Tongue (tissue), 2 donors: ENCODE measurements around the gene EPG5. TPM values are rescaled to one million over a fixed set of nuclear protein-coding genes. Genes with fewer than 3 reads are reported as not detected.
A peak's percentile ranks its signal among the peaks of the same experiment; 100 is the strongest.
"Not testable (repeated sequence)": the region's sequence is repeated elsewhere in the genome, so short reads cannot be mapped to it uniquely, and the experiment has no call there.

Source experiments
- DNase-seq: peaks from one replicate; pipeline ENCODE4 v3.0.0-alpha.2; 2015
- total RNA-seq: library from RNA; depleted of rRNA; stranded (reverse); fragments of >200 nt; gene quantifications from one replicate; pipeline ENCODE4 v1.2.3, GENCODE V29; 2014

The EPG5 gene
- total RNA-seq, 1 donor from 2014 or later = 38.8 TPM

DNA sequence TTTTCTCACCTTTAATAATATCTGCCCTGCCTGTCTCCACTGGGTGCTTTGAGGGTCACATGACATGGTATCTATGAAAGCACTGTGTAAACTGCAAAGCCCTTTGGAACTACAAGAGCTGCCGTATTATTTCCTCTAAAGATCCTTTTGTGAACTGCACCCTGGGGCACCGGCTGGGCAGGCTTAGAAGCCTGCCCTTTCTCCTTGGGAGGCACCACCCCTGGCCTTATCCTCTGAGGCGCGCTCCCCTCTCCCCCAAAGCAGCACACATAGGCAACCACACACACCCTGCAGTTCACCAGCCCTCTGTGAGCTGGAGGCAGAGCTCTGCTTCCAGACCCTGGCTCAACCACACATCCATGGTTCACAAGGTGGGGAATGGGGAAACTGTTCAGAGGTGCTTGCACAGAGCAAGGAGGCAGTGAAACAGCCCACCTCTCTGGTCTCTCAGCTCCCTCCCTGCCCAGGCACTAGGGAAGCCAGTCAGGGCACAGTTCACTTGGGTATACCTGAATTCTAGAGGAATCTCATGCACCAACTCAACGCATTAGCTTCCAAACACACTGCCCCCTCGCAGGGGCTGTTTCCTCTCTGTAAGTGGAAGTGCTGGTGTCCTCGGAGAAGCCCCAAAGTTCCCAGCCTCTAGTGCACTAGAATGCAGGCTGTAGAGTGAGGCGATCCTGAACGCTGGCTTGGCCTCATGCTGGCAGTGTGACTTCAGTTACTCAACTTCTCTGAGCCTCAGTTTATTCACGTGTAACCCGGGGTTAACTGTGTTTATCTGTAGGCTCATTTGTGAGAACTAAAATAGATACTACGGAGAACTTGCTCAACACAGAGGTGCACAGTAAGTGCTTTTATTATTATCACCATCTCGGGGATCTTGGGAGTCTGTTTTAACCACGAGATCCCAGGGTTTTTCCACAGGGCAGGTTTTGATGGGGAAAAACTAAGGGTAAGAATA, 130.6 kb downstream of the EPG5 start:
- DNase-seq = no peak

DNA sequence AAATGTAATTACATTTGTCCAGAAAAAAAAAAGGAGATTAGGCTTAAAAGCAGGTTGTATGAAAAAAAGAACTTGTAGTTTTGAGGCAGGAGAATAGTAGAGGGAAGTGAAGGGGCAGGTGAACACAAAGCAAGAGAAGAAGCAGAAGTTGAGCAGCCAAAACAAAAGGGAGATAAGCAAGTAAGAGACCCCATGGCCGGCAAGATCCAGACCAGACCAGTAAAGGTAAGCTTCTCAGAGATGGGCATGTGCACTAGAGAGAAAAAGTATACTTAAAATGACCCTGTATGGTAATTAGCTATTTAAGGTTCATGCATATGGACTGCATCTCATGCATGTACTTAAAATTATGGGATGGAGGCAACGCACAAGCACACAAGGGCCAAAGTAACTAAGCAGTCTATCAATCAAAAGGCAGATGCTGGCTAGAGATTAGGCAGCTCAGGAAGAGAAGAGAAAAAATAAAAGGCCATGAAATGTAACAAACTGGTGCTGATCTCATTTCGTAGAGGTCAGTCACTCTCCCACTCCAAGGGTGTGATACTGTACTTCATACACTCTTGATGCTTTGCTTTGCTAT, 132.0 kb downstream of the EPG5 start:
- no peak for DNase-seq

DNA sequence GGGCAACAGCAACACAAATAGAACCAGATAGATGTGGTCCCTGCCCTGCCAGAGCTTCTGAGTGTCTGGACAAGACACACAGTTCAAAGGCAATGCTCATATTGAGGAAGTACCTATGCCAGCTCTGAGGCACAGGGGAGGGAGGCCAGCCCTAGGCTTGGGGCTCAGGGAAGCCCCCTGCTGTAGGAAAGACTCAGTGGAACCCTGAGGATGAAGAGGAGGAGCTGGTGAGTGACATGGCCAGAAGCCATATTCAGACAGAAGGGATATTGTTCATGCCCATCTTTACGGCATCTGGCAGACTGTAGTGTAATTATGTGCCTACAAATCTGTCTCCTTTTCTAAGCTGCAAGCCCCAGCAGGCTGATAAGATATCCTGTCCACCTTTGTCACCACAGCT, 132.8 kb downstream of the EPG5 start:
- DNase-seq = no peak

DNA sequence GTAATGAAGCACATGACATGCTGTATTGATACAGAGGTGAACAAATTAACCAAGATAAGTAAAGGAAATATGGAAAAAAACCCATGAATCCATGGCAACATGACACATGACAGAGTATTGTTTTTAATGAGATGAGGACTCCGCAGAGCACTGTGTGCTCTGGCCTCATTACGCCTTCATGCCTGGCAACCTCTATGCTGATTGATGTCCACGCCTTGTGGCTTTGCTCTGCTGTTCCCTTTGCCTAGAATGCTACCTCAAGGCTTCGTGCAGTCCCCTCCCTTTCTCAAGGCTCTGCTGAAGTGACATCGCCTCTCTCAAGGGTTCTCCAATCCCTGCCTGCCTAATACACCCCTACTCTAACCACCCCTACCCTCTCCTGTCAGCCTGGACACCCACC, 133.3 kb downstream of the EPG5 start:
- no peak for DNase-seq

DNA sequence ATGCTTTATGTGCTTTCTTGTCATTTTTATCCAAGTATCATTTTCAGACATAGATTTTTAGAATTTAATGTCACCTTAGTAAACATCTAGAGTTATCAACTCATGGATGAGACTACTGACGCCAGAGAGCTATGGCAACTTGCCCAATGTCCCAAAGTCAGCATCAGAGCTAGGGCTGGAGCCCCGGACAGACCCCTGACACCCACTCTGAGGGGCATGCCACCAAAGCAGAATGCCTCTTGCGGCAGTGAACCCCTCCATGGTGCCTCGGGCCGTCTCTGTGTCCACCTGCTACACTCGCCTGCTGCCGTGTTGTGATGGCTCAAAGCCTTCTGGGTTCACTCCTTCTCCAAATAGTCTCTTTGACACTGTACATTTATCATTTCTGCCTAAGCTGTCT, 136.2 kb downstream of the EPG5 start:
- DNase-seq = no peak

DNA sequence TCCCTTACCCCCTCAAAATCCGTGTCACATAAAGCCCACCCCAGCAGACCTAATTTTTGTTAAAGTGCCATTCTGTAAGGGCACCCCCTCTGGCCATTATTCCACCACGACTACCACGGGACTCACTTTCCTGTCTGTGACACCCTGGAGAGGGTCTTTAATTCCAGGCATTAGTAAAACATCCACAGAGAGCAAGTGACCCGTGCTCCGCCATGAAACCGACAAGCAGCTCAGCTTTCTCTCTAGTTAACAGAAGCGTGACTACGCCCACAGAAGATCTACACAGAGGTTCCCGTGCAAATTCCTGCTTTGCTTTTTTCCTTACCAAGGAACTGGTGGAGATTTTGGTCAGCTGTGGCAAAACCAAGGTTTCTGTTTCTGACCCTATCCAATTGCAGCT, 137.3 kb downstream of the EPG5 start:
- no peak for DNase-seq

DNA sequence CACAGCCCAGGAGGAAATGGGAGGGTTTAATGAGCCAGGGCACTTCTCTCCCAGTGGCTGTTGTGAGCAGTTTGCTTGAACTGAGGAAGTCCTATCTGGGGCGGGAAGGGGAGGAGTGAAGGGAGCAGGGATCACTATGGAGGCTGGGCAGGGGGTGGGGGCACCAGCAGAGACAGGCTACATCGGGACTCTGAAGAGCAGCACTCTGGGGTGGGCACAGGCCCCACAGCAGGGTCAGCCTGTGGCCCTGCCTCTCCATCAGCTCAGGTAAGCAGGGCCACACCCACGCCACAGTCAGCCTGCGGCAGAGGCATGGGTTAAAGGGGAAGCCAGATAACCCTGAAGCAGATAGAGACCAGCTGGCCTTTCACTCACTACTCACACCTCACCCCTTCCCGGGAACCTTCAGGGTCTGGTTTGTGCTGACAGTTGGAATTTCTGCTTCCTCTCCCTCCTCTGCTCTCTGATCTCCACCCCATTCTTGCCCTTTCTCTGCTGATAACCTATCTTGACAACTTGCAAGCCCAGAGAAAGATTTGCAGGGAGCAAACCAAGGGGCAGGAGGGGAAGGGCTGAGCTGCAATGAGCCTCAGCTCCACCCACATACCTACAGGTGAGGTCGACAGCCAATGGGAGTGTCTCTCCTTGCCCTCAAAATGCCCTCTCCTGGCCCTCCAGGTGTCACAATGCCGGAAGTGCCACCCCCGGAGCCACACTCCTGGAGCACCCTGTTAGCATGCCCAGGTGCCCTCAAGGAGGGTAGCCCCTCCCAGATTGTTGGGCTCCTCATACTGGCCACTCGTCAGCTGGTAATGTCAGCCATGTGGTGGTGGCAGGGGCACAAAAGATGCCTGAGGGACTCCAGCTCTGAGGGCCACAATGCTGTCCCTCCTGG, 138.0 kb downstream of the EPG5 start:
- DNase-seq = no peak

DNA sequence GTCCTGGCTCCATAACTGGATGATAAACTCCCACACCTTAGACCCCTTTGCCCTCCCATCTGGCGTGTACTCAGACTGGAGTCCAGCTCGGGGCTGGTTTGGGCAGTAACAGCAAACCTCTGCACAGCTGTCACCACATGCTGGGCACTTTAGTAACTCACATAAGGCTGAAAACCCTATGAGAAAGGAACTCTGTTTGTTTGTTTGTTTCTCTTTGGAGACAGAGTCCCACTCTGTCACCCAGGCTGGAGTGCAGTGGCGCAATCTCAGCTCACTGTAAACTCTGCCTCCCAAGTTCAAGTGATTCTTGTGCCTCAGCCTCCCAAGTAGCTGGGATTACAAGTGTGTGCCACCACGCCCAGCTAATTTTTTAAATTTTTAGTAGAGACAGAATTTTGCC, 140.4 kb downstream of the EPG5 start:
- not testable (repeated sequence) for DNase-seq

DNA sequence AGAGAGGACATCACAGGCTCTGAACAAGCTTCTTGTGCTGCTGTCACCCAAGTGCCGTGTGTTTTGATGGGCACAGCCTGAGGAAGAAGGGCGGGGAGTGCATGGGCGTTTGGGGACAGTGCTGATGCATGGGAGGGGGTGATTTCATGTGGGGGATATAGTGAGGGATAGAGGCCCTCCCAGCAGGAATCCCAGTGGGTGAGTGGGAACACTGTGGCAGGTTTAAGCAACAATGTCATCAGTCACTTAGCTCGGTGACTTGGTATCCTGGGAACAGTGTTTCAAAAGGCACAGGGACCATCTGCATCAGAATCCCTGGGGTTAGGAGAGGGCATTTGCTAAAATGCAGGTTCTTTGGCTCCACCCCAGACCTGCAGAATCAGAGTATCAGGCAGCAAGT, 141.0 kb downstream of the EPG5 start:
- no peak for DNase-seq

DNA sequence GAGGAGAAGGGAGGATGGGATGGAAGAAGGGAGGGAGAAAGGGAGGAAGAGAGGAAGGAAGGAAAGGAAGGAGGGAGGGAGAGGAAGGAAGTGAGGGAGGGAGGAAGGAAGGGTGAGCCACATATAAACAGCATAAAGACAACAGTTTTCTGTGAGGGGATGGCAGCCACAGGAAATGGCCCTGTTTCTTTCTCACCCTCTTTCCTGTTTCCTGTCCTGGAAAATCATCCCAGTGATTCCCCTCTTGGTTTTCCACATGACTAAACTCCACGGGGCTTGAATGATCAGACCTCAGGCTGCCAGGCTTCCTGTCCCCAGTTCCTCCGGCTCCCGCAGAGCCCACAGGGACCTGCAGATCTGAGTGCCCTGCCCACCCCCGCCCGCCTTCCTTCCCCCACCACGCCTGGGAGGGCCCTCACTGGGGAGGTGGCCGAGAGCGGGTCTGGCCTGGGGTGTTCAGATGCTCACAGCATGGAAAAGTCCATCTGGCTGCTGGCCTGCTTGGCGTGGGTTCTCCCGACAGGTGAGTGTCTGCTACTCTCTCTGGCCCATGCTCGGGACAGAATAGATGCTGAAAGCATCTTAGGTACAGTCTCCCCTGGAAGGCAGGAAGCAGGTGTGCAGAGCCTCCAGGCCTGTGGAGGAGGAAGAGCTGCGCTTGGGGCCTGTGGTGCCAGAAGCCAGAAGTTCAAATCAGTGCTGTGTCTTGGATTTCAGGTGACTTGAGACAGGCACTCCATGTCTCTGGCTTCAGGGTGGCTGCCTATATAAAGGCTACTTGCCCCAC, 141.7 kb downstream of the EPG5 start, which contains the start of gene SIGLEC15:
Gene SIGLEC15 (plus strand): TSS at position 418 of the 787 bp plus-strand sequence. CDS start 54 bp downstream, at position 472.
- DNase-seq = no peak

DNA sequence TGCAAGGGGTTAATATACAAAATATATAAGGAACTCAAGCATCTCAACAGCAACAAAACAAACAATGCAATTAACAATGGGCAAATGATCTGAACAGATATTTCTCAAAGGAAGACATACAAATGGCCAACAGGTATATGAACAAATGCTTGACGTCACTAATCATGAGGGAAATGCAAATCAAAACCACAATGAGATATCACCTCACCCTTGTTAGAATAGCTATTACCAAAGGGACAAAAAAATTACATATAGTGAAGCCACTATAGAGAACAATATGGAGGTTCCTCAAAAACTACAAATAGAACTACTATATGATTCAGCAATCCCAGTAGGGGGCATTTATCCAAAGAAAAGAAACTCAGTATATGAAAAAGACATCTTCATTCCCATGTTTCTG, 145.4 kb downstream of the EPG5 start:
- DNase-seq = no peak

DNA sequence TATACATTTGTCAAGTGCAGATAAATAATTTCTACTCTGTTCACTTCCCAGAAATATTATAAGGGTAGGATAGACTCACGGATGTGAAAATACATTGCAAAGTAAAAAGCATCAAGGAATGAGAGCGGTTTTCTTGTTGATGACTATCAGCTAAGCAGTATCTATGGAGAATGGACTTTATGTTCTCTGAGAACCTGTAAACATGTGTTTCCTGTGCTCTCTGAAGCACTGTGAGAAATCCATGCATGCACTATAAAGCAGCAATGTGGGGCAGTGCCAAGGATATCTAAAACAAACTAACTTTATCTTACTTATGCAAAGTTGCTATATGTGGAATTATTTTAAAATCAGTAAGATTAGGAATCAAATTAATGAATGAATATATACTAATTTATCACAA, 146.1 kb downstream of the EPG5 start:
- no peak for DNase-seq

DNA sequence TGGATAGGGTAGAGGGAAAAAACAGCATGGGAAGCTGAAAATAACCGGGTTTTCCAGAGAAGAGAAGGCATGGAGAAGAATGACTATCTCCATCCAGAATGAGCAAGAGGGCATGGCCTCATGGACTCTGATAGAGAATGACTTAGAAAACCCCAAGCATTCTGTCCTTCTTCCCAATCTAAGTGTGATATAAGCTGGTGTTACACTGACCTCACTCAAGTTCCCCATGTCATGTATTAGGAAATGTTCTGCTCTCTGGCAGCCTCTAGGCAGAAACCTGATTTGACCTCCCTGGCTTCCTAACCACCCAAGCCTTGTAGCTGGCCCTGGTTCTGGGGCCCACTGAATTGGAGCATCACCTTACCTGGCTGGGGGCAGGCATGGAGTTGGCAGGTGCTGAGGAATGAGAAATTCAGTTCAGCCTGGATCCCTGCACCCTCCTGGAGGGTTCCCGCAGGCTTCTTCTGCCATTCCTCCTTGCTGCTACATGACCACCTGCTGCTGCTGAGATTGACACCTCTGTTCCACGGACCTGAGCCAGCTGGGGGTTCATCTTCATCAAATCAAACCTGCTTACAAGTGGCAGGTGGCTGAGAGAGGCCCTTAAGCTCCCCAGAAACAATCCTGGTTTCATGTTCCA, 146.9 kb downstream of the EPG5 start:
- no peak for DNase-seq

DNA sequence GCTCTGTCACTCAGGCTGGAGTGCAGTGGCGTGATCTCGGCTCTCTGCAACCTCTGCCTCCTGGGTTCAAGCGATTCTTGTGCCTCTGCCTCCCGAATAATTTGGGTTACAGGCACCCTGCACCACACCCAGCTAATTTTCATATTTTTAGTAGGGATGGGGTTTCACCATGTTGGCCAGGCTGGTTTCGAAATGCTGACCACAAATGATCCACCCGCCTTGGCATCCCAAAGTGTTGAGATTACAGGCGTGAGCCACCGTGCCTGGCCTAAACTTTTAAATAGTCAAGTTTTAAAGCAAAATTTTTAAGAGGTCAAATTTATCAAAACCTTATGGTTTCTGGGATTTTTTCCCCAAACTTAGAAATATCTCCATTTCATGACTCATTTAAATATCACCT, 148.4 kb downstream of the EPG5 start:
- not testable (repeated sequence) for DNase-seq

DNA sequence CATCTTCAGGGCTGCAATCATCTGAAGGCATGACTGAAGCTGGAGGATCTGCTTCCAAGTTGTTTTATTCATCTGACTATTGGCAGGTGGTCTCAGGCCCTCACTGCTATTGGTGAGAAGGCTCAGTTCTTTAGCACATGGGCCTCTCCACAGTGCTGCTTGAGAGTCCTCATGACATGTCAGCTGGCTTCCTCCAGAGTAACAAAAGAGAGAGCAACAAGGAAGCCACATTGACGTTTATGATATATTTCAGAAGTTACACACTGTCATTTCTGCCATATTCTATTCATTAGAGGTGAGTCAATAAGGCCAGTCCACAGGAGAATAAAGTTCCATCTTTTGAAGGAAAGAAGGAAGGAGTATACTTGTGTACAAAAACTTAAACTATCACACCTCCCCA, 149.6 kb downstream of the EPG5 start:
- DNase-seq = no peak

DNA sequence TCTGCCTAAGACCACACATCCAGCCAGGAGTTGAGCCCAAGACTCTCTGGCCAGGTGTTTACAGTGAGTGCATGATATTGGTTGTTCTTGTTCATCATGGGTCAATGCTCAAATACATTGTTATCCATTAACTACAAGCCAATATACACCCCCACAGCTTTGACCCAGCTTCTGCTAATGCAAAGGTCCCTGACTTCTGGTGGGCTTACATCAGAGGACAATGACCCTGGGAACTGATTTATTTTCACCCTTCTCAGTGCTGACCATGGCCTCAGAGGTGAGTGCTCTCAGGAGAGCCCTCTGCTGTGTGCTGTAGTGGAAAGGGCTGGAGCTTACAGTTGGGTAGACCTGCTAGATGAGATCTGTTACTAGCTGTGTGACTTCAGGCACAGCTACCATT, 152.4 kb downstream of the EPG5 start:
- not testable (repeated sequence) for DNase-seq

DNA sequence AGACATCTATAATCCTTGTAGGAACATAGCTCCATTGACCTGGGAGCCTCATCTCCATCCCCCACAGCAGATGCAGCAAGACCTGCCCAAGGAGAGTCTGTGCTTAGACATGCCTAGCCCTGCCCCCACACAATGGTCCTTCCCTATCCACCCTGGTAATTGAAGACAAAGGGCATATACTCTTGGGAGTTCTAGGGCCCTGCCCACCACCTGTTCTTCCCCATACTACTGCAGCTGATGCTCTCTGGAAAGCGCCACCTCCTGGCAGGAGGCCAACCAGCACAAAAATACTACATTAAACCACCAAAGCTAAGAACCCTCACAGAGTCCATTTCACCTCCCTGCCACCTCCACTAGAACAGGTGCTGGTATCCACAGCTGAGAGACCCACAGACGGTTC, 160.0 kb downstream of the EPG5 start:
- DNase-seq = peak; percentile 44

DNA sequence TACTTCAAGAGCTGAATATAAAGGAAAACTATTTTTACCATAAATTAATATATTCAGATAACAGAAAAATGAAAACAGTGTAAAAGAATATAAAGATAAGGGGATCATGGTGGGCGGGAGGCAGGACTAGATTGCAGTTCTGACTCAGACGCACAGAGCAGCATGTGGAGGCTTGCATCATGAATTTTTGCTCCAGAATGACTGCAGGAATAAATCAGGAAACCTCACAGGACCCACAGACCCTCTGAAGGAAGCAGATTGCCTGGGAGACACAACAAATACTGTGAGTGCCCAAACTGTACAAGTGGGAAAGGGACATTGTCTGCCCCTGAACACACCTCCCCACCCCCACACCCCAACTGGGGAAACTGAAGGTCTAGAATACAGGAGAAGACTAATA, 160.9 kb downstream of the EPG5 start:
- no peak for DNase-seq

DNA sequence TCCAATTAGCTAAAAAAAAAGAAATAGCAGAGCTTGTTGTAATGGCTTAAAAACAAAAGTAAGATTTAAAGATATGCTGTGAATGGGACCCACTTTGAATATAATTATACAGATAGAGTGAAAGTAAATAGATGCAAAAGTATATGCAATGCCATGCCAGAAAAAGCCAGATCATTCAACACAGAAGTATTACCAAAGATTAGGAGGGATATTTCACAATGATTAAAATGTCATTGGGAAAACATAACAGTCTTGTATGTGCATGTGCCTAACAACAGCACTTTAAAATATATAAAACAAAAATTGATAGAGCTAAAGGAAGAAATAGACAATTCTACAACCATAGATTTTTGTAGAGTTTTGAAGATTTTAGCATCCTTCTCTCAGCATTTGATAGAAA, 161.6 kb downstream of the EPG5 start:
- no peak for DNase-seq

DNA sequence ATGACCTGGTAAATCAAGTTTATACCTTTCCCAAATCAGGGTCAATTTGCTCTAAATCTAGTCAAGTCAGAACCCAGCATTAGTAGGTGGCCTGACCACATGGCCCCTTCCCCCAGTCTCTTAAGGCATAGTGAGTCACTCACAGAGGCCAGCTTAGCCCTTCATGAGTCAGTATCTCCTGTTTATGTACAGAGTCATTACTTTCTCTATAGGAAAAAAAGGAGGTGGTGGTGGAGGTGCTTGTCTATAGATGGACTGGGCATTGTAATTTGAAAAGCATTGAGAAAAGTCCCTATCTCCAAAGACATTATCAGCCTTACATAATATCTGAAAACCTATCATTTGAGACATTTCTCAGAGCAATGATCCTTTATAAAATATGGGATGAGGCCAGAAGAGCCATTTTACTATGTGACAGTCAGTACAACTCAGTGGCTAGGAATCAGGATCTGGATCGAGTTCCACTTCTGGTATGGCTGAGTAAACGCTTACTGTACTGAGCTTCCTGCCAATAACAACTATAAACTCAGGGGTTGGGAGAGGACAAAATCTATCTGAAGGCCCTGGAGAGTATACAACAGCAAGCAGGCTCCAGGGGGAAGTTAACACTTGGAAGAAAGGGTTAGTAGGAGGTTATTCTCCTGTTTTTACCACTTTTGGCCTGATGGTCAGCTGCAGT, 164.2 kb downstream of the EPG5 start:
- DNase-seq = no peak
